GM21528 (cell line): ENCODE results near the gene SPTBN1.

Experiments
- ATAC-seq: cut with Tn5 transposase; IDR thresholded peaks from one replicate; pipeline ENCODE4 v1.9.1; 2021; ENCODE audit warnings: mild to moderate bottlenecking, moderate library complexity; ENCODE audit not compliant: unreplicated experiment, low FRiP score

SPTBN1 gene

GRCh38 chr2:54599914-54600313 is 143.8 kb downstream of the SPTBN1 start:
- no peak for ATAC-seq

DNA sequence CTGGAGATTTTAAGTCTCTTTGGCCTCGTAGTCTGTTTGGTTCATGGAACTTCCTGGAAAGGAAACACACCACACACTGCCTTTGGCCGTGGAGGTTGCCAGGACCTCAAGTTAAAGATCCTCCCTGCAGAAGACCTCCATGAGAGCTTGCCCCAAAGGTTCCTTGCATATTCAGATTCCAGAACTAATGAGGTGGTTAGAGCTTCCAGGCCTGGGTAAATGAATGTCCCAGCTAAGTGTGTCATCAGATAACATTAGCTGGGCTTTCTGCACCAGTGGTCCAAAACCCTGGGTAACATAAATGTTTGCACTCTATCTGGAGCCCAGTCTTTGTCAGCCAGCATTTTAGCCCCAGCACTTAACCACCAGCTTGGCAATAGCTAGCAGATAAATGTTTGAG is 145.2 kb downstream of the SPTBN1 start:
- ATAC-seq = no peak

- ATAC-seq = no peak
Measured at GRCh38 chr2:54602736-54603322, 146.7 kb downstream of the SPTBN1 start.

GRCh38 chr2:54603357-54603756 is 147.2 kb downstream of the SPTBN1 start:
- ATAC-seq = no peak

DNA sequence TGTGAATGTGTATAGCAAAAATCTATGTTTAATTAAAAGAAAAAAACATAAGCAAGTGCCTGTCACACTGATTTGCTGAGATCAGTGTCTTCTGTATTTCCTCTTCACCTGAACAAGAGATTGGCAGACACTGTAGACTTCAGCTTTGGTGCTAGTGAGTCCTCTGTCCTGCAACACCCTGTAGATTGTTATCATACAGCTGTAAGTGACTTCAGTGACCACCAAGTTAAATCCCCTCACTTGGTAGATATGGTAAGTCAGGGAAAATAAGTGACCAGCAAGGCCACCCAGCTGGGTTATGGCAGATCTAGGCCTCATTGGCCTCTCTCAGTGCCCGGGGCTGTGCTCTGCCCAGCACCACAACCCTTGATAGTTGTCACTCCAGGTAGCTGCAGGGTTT is 147.7 kb downstream of the SPTBN1 start:
- no peak for ATAC-seq

- ATAC-seq = no peak
Measured at GRCh38 chr2:54604871-54605270, 148.7 kb downstream of the SPTBN1 start.

DNA sequence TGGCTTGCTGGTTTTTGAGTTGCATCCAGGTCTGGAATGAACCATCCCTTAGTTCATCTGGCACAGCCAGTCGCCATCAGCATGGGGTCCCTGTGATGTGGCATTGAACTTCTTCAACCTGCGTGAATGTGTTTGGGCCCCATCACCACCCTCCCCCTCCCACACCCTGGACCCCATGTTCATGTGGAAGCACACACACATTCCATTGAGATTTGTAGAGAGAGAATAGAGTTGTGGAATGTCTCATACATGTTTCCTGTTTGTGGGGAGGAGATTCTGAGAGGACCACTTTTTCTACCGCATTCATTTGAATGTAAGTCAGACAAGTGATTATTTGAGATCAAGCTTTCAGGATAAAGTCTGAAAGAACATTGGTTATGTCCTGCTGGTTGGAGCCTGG is 149.7 kb downstream of the SPTBN1 start:
- no peak for ATAC-seq

GRCh38 chr2:54606393-54606958 is 150.3 kb downstream of the SPTBN1 start:
- no peak for ATAC-seq

DNA sequence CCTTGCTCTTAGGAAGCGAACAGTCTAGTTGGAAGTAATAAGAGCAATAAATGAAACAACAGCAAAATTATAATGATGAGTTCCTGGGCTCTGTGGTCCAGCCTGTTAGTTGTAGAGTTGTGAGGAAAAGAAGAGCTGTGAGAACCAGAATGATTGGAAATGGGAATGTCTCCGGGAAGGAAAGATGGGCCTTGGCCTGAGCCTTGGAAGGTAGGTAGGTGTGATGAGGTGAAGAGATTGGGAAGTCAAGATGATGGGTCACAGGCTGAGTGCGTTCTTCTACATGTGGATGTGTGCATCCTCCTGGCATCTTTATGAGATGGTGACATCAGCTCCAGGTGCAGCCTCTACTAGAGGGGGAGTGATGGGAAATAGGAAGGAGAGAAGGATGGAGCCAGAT is 152.1 kb downstream of the SPTBN1 start:
- no peak for ATAC-seq

DNA sequence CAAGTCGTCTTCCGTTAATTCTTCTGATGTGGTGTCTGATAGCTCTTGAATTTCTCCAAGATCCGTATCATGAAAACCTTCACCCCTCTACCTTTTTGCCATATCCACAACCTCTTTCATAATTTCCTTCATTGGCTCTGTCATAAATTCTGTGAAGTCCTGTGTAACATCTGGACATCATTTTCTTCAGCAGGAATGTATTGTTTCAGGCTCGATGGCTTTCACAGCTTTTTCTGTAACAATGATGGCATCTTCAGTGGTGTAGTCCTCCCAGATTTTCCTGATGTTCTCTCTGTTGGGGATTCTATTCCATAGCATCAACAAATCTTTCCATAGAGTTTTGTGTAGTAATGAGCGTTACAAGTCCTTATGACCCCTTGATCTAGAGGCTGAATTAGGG is 153.1 kb downstream of the SPTBN1 start:
- no peak for ATAC-seq

DNA sequence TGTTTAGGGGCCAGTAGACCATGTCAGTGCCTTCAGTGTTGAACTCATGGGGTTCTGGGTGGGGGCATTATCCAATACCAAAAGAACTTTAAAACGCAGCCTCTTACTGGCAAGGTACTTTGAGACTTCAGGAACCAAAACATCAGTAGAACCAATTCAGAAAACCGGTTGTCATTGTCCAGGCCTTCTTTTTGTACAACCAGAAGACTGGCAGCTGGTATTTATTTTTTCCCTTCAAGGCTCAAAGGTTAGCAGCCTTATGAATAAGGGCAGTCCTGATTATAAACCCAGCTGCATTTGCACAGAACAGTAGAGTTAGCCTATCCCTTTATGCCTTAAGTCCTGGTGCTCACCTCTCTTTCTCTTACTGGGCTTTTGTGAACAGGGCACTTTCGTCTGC is 153.5 kb downstream of the SPTBN1 start:
- no peak for ATAC-seq

- ATAC-seq = no peak
Measured at GRCh38 chr2:54610700-54611099, 154.6 kb downstream of the SPTBN1 start.

DNA sequence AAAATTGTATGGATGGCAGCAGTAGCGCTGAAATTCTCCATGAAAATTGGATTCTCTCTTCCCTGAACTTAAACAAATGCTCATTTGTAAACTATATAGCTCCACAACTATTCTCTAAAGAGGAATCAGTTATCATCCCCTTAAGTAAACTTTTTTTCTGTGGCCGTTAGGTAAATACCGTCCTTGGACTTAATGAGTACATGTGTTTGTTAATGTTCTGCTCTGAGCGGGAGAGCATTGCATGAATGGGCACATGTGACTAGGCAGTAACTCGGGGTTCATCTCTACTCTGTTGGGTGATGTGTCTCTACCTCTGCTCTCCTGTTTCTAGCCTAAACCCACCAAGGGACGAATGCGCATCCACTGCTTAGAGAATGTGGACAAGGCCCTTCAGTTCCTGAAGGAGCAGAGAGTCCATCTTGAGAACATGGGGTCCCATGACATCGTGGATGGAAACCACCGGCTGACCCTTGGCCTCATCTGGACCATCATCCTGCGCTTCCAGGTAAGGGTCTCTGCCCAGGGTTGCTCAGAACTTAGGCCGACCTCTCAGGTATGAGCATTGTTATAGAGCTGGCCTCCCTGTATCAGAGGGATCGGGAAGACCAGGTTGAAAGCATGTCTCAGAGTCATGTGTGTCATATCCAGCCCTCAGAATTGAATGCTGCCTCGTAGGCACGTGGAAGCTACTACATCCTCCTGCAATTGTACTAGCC is 155.9 kb downstream of the SPTBN1 start:
- ATAC-seq = no peak

DNA sequence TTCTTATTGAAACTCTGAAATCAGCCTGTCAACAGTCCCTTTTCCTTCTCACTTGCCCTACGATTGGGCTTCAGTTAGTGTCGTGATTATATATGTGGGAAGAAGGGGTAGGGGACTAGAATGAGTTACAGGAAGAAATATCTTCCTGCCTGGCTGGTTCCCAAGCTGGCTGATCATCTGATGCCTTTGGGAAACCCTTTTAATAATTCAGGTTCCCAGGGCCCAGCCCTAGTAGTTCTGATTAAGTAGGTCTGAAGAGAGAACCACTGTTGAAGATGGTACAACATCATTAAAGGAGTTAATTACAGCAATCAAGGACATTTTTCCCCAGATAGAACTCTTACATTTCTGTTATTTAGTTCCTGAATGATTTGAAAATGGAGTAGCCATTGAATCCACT is 157.3 kb downstream of the SPTBN1 start:
- ATAC-seq = no peak

DNA sequence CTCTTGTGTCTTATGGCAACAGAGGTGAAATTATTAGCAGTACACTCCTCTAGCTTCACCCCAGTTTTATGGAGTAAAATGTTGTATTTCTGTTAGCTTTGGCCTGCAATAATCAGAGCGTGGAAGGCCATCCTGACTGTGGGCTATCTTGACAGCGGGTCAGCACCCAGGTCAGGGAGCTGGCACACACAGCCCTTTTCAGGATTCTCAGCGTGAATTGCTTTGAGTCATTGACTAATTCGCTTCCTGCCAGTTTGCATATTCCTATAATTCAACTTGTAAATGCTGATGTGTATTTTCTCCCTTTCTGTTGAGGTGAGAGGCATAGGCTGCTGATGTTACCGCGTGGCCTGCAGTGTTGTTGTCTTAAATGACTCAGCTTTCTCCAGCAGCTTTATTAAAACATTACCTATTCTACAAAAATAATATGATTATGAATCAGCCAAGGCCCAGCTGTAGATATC is 157.7 kb downstream of the SPTBN1 start:
- ATAC-seq = no peak

GRCh38 chr2:54614819-54615218 is 158.7 kb downstream of the SPTBN1 start:
- no peak for ATAC-seq

- no peak for ATAC-seq
Measured at GRCh38 chr2:54615832-54616534, 159.9 kb downstream of the SPTBN1 start.

- ATAC-seq = no peak
Measured at GRCh38 chr2:54617409-54617808, 161.3 kb downstream of the SPTBN1 start.

DNA sequence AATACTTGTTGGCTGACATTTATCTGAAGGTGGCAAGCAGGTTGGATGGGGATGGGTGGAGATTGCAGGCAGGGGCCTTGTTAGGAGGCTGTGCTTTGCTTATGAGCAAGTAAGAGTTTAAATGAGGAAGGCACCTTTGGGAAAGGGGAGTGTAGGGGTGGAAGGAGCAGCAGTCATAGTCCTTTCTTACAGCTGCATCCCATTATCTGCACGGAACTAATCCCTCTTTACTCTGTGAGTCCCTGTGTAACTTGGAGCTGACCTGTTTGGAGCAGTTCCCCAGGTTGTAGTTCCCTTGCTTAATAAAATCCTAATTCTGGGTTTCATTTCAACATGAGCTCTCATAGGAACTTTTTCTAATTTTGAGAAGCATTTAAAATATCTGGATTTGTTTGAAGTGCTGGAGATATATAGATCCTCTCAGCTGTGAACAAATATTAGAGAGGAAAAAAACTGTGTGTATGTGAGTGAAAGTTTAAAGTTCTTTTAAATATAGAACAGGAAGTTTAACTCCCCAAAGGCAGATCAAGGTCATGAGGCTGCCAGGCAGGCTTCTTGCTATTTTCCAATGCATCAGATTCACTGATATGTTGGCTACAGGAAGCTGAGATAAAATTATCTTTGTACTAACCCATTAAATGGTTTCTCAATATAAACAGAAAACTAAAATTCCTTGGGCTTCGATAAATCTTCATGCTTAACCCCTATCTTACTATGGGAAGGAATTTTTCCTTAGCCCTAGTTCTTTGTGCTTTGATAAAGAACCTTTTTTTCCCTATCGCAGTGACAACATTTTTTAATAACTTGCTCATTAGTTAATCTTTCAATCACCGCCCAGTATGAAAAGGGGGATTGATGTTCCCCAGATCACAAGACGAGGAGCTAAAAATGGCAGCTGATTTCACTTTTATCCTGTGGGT is 162.8 kb downstream of the SPTBN1 start:
- ATAC-seq = no peak

DNA sequence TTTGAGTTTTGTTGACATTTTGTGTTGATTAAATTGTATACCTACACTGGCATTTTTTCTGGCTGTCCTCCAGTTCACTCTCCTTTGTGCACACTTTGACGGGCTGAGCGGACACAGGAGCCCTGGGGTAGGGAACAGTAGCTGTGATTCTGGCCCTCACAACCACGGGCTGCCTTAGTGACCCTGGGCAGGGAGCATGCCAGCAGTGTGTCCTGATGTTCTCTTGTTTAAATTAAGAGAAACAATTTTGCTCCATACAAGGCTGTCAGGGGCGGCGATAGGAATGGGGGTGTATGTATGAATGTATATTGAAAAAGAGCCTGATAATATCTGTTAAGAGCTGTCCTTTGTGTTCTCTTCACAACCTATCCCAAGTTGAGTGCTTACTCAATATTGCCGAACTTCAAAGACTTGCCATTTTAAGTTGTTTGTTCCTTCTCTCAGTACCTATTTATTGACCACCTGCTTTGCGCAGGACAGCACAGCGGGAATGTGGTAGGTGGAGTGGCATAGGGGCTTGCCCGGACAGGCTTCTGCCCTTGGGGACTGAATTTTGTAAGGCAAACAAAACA is 163.6 kb downstream of the SPTBN1 start:
- no peak for ATAC-seq
